Muscle of back (tissue), 13 donors: Measurements from ENCODE around the gene ARMC2. TPM values are rescaled to one million over a fixed set of nuclear protein-coding genes. Genes with fewer than 3 reads are reported as not detected.
A peak's percentile ranks its signal among the peaks of the same experiment; 100 is the strongest.
"Not testable (repeated sequence)": the region's sequence is repeated elsewhere in the genome, so short reads cannot be mapped to it uniquely, and the experiment has no call there.

ENCODE experiments used
- DNase-seq, 3 donors: peaks; one replicate each; pipeline versions ENCODE4 v3.0.0 to v3.0.0-alpha.2; 2013
- long read RNA-seq, 9 donors: transcript quantifications; one replicate each; lab custom pipeline, GENCODE V29; 2026
- polyA plus RNA-seq, 10 donors: library from polyadenylated mRNA; unstranded; fragments of 120-200 nt; gene quantifications; one replicate each; pipeline ENCODE4 v1.2.1, GENCODE V29; 2013; ENCODE audit not compliant: insufficient read length in 10 of 10

ARMC2 gene, protein sequence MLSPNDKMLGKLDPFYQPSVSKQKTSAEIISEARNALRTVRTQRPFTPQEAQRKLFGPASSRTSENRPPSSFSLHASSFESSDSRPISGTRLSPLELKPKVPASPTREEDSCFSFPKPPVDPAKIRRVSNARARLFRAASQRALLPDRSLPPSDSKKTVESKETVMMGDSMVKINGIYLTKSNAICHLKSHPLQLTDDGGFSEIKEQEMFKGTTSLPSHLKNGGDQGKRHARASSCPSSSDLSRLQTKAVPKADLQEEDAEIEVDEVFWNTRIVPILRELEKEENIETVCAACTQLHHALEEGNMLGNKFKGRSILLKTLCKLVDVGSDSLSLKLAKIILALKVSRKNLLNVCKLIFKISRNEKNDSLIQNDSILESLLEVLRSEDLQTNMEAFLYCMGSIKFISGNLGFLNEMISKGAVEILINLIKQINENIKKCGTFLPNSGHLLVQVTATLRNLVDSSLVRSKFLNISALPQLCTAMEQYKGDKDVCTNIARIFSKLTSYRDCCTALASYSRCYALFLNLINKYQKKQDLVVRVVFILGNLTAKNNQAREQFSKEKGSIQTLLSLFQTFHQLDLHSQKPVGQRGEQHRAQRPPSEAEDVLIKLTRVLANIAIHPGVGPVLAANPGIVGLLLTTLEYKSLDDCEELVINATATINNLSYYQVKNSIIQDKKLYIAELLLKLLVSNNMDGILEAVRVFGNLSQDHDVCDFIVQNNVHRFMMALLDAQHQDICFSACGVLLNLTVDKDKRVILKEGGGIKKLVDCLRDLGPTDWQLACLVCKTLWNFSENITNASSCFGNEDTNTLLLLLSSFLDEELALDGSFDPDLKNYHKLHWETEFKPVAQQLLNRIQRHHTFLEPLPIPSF
- 10 to 100 TPM in 2 of 10 donors, 1 to 10 TPM in 8; 5.4 to 10.8 (median 7.7) TPM for polyA plus RNA-seq
- long read RNA-seq, donor 1 = 0 reads
- long read RNA-seq, donor 2 = 0 reads
- long read RNA-seq, donor 3 = 0 reads
- long read RNA-seq, donor 4 = 0 reads
- long read RNA-seq, donor 5, partial matches to known transcripts = 9 of 17 reads
- long read RNA-seq, donor 5, other reads (novel, unspliced or antisense) = 8 of 17 reads
- long read RNA-seq, donor 6 = 0 reads
- long read RNA-seq, donor 7 = 0 reads
- long read RNA-seq, donor 8 = 0 reads
- long read RNA-seq, donor 9 = 0 reads

DNA sequence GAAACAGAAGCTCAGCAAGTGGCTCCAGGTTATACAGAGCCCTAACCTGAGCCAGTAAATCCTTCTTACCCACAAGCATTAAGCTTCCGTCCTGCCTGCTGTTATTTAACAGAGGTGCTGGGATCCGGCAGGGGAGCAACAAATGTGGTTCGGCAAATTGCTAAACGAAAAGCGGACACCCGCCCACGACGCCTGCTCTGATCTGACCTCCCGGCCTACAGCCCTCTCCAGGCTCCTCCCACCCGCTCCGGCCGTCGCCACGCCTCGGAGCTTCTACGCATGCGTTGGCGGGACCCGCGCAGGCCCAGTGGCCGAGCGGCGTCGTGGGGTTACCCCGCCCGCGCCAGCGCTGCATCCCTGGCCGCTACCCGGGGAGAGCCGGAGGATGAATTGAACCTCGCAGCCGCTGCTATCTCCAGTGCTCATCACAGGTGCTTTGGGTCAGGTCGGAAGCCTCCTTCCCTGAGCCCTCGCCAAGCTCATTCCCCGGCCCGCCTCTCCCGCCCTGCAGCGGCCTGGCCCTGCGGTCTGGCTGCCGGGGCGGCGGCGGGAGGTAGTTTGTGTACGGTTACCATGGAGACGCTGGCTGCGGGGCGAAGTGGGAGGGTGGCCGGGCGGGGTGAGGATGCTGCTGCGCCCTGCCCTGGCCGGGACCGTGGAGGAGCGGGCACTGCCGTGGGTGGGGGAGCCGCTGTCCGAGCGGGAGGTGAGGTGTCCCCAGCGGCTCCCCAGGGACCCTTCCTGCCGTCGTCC, at the start of gene ARMC2:
Gene ARMC2, plus strand, starts transcription at position 307 of the 753 bp plus-strand sequence. CDS start 5,846 bp downstream, outside the sequence.
- DNase-seq = peak; percentile 89 to 98 (median 96)

DNA sequence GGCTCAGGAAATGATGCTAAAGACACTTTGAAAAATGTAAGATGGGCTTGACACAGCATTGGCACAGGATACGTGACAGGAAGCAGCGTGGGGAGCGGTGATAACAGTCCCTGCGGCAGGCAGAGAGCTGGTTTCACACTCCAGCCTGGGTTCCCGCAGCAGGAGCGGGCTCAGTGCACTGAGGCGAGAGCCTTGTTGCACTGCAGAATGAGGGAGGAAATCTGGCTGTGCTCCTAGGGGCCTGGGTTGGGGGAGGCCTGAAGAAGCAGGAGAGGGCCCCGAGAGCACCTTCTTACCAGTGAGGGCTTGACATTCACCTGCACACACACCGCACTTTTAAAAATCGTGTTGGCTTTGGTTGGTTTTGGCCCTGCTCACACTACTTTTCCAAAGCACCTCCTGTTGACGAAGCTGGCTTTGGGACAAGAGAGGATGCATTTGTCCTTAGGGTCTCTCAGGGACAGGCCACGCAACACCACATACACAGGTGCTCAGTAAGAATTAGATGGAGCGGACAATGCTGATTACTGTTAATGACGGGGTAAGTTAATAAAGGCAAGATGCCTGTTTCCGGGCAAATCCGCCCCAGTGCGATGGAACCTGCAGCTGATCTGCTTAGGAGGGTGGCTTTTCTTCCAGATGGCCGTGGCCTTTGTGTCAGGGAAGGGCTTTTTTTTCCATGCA, 49.4 kb upstream of the ARMC2 start:
- peak in 1 of 3 donors; percentile 53 for DNase-seq

DNA sequence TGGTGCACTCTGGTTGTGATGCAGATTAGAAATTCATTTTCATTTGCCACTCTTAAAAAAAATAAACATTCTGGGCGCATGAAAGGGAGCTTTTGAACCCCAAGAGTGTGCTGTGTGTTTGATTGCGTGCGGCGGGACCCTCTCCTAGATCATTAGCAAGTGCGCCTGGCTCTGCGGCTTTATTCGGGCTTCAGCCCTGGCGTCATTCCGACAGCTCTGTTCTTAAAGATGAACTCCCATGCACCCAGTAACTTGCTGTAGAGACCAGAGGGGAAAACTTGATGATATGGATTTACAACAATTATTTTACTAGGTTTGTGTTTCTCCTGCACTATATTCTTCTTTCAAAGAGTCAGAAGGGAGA, 48.9 kb upstream of the ARMC2 start:
- no peak for DNase-seq

DNA sequence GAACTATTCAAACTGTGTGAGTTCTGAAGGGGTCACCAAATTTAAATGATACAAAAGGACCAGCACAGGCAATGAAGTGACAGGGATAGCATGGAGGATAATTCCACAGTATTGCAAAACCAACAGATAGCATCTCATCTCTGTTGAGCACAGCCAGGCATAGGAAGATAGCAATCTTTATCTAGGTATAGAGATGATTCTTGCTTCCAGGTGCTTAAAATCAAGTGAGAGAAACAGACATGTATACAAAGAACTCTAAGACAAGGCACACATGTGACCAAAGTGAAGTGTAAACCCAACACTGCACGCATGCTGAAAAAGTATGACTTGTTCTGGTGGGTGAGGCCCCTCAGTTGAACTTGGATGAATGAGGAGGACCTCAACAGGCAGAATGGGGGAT, 48.4 kb upstream of the ARMC2 start:
- DNase-seq = no peak

DNA sequence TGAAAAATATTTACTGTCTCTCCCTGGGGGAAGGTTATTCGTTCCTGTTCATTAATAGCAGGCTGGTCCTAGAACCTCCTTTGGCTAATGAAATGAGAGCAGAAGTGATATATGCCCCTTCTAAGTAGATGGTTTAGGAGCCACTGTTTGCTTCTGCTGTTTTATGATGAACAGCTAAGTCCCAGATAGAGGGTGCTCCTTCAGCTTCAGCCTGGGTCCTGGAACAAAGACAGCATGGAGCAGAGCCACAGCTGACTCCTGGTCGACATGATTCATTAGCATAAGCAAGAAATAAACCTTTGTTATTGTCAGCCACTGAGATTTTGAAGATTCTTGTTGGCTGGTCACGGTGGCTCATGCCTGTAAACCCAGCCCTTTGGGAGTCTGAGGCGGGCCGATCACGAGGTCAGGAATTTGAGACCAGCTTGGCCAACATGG, 47.8 kb upstream of the ARMC2 start:
- DNase-seq = peak in 1 of 3 donors; percentile 38

DNA sequence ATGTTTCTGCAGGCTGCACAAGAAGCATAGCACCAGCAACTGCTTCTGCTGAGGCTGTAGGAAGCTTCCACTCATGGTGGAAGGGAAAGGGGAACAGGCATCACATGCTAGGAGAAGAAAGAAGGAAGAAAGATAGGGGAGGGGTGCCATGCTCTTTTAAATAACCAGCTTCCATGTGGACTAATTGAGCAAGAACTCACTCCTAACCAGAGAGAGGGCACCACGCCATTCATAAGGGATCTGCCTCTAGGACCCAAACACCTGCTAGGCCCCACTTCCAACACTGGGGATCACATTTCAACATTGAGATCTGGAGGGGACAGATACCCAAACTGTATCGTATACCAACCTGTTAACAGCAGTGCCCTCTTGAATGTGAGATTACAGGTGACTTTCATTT, 46.9 kb upstream of the ARMC2 start:
- peak in 1 of 3 donors; percentile 40 for DNase-seq

DNA sequence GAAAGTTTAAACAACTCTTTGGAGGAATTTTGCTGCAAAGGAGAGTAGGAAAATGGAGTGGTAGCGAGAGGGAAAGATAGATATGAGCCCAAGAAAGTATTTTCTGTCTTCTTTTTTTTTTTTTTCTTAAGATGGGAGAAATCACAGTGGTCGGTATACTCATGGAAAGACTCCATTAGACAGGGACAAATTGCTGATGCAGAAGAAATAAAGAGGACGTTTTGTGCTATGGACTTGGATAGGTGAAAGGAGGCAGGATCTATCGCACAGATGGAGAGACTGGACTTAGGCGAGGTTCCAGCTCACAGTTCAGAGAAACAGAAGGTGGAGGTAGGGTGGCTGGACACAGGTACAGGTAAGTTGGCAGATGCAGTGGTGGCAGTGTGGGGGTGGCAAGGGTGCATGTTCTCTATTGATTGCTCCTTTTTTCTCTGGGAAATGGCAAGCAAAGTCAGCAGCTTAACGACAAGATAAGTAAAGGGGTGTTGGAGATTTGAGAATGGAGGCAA, 44.2 kb upstream of the ARMC2 start:
- DNase-seq = no peak

DNA sequence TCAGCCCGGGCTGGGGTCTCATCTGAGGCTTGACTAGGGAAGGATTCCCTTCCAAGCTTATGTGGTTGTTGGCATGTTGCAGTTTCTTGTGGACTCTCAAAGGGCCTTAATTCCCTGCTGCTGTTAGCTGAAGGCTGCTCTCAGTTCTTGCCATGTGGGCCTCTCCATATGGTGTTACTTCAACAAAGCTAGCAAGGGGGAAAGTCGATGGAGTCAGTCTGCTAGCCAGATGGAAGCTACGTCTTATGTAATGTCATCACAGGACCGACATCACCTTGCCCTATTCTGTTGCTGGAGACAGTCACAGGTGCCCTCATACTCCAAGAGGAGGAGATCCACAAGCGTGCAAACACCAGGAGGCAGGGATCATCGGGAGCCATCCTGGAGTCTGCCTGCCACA, 43.3 kb upstream of the ARMC2 start:
- DNase-seq = no peak

DNA sequence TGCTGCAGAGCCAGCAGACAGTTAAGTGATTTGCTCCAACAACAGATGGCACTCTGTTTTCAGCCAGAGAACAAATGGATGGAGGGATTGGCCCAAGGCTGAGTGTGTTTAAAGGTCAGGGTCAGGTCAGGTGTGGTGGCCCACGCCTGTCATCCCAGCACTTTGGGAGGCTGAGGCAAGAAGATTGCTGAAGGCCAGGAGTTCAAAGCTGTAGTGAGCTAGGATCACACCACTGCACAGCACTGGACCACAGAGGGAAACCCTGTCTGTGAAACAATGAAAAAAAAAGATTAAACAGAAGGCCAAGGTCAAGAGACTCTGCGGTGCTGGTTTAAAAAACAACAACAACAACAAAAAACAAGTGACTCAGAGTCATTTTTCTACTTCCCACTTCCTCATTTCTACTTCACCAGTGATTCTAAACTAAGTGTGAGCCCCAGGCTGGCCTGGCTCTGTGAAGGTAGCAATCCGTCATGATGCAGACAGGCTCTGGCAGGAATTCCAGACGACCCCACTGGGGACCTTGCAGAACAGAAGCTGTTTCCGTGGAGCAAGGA, 42.5 kb upstream of the ARMC2 start:
- DNase-seq = no peak

DNA sequence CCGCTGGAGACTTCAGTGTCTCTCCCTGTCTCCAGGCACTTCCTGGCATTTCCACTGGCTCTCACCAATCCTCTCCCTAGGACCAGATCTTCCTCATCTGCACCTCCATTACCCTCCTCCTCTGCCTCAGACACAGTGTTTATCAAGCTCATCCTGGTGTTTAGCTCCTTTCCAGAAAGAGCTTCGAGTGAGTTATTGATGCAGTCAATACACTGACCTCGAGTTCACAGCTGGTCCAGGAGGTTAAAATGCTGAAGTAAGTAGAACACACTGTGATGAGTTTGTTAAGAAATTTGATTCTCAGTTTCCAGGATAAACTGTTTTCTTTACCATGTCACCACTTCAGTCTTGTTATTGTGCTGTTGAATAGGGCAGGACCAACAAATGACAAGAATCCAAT, 42.1 kb upstream of the ARMC2 start:
- DNase-seq = no peak

DNA sequence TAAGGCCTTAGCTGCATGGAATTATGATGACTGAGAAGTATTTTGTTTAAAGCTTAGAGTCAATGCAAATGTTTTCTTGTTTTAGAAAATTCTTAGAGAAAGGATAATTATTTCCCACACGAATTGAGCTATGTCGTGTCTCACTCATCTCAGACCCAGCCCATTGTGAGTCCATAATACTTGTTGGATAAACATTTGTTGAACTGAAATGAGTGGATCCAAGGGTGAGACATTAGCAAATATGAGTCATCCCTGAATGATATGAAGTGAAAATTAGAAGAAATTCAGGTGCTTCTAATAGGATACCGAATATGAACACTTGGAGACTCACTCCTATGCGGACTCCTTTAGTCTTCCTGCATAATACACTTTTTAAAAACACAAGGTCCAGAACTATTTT, 41.6 kb upstream of the ARMC2 start:
- DNase-seq = no peak

DNA sequence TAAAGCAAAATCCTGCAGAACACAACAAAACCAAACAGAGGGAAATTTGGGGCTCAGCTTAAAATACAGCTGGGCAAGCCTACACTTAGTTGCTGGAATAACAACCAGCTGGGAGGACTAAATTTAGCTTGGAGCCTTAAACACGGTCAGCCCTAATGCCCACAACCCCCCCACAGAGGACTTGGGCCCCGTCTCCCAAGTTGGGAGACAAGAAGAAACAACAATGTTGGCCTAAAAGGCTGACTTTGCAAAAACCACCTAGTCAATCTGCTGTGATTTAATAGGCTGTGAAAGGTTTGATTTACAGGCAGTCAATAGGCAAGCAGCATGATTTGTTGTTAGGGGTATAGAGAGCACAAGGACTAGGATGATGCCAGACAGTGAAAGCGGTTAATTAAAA, 40.3 kb upstream of the ARMC2 start:
- DNase-seq = no peak

DNA sequence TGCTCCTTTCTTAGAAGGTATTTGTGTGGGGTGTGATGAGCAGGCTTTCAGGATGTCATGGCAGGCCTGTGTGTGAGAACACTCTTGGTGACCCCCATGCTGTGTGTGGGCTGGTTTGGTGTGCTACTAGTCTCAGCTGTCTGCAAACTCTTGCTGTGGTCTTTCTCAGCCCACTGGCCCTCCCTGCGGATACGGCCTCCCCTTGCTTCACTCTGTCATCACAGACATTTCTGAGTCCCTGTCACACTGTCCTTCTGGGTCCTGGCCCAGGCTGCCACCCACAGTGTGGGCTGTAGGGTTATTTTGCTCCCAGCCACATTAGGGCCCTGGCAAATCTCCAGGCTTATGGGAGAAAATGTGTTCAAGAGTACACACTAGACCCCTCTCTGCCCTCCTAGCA, 39.0 kb upstream of the ARMC2 start:
- no peak for DNase-seq

DNA sequence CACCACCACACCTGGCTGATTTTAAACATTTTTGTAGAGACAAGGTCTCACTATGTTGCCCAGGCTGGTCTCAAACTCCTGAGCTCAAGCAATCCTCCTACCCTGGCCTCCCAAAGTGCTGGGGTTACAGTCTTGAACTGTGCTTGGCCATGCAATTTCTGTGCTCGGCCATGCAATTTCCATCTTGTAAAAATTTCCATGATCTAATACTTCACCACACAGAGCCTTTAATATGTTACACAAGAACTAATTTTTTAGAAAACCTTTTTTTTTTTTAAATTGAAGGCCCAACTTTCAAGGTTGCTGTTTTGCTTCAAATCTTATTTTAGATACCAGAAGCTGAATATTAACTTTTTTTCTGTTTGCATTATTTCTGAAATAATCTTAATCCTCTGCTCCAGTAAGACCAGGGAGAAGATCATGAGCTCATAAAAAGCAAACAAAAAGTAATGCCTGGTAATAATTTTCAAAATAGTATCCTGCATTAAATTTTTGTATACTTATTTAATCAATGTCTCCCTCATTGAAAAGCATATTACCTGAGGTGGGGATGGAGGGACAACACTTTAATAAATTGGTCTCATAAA, 38.1 kb upstream of the ARMC2 start:
- DNase-seq = no peak

DNA sequence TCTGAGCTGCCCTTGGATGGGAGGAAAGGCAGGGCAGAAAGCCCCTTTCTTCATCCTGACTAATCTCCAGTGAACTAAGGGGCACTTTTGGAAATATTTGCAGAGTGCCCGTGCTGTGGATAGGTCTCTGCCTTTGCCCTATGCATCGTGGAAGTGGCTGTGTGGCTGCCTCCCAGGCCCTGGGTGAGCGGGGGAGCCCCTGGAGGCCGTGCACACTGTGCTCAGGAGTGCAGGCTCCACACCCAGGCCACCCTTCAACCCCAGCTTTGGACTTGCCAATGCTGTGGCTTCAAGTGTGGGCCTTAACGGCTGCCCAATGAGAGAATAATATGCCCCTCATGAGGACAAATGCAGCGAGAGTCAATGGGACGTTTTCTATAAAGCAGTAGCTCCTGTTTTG, 36.7 kb upstream of the ARMC2 start:
- DNase-seq = no peak

DNA sequence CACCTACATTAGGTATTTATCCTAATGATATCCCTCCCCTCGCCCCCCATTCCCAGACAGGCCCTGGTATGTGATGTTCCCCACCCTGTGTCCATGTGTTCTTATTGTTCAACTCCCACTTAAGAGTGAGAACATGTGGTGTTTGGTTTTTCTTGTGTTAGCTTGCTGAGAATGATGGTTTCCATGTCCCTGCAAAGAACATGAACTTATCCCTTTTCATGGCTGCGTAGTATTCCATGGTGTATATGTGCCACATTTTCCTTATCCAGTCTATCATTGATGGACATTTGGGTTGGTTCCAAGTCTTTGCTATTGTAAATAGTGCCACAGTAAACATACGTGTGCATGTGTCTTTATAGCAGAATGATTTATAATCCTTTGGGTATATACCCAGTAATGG, 35.0 kb upstream of the ARMC2 start:
- DNase-seq = not testable (repeated sequence)

DNA sequence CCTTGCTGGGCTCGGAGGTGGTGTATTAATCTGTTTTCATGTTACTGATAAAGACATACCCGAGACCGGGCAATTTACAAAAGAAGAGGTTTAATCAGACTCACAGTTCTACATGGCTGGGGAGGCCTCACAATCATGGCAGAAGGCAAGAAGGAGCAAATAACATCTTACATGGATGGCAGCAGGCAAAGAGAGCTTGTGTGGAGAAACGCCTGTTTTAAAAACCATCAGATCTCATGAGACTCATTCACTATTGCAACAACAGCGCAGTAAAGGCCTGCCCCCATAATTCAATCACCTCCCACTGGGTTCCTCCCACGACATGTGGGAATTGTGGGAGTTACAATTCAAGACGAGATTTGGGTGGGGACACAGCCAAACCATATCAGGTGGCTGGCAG, 30.9 kb upstream of the ARMC2 start:
- DNase-seq = not testable (repeated sequence)

DNA sequence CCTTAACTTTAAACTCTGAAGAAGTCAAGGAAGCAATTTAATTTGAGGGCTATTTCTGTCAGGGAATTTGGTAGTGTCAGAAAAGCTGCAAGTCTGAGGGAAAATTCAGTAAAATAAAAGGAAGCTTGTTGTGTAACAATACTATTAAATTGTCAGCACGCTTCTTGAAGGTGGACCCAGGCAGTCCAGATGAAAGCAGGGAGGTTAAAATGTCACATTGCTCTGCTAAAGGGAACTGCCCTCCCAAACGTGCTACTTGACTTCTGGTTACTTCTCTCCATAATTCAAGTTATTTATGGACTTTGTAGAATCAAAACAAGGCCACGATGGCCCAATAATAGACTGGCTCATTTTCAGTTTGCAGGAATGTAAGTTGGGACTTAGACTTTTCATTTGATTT, 28.2 kb upstream of the ARMC2 start:
- no peak for DNase-seq

DNA sequence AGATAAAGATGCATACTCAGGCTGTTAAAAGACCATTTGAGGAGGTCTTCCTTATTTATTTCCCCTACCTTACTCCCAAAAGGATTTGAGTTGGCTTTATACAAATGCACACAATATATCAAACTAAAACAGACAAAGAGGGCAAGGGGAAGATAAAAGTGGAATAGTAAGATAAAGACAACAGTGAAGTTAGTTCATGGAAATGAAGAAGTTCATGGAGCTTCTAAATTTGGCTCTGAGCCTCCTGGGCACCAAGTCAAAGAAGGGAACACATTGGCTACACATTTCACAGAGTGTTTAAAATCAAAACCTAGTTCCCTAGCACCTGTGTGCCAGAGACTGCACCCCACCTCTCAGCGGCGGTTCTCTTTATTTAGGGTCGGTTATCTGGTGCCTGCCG, 25.8 kb upstream of the ARMC2 start:
- no peak for DNase-seq

DNA sequence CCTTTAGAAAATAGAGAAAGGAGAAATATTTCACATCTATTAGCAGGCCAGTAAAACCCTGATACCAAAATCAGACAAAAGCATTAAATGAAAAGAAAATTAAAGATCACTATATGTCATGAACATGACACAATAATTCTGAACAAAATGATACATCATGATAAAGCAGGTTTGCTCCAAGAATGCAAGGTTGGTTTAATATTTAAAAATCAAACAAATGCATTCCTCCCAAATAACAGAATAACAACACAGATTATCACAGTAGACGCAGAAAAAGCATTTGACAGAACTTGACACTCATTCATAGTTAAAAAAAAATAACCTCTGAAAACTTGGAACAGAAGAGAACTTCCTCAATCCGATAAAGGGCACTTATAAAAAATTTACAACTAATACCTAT, 22.9 kb upstream of the ARMC2 start:
- no peak for DNase-seq
